Activated CD8-positive, alpha-beta memory T cell treated with anti-CD3 and anti-CD28 coated beads, Interleukin-2, amount 50 U/mL, for 48 hours (primary cell): ENCODE results near the gene BSCL2.
"Not testable (repeated sequence)": the region's sequence is repeated elsewhere in the genome, so short reads cannot be mapped to it uniquely, and the experiment has no call there.

ENCODE experiments used
- DNase-seq: peaks from one replicate; pipeline ENCODE4 v3.0.0-alpha.2; 2020

Gene BSCL2

DNA sequence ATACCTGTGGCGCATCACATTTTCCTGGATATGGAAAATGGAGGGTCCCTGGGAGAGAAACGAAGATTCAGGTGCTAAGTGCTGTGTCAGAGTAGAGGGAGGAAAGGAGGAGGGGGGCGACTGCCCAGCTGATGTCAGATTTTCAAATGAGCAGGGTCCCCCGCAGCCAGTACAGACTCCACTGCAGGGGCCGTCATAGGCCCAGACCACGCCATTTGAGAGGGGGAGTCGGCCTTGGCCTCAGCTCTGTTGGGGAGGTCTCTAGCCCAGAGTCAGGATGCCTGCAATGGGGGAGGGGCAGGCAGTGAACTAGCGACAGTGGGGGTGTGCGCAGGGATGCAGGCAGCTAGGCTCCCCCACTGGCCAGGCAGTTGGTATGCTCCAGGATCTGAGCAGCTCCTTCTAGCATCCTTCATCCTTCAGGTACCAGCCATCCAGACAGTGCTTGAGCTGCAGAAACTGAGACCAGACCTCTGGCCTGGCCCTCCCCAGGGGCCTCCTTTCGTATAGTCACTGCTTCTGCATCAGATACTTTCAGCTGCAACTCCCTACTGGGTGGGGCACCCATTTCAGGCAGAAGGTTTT lies at the start of gene BSCL2, which contains the start of gene GNG3:
TSS of gene BSCL2 (minus strand) at position 148 of the 585 bp plus-strand sequence. CDS start 229 bp downstream, outside the sequence.
TSS of gene GNG3 (plus strand) at position 400 of the 585 bp plus-strand sequence. CDS start 620 bp downstream, outside the sequence.
- DNase-seq, result peak; percentile 55

- no peak for DNase-seq
Observed at GRCh38 chr11:62755086-62755615, 47.9 kb upstream of the BSCL2 start.

- peak; percentile 97 for DNase-seq
Observed at GRCh38 chr11:62753736-62754603, 46.7 kb upstream of the BSCL2 start, which contains the start of gene ZBTB3. TSS of gene ZBTB3 (minus strand) at chr11:62754160. CDS start at chr11:62753664, 496 bp downstream.

DNA sequence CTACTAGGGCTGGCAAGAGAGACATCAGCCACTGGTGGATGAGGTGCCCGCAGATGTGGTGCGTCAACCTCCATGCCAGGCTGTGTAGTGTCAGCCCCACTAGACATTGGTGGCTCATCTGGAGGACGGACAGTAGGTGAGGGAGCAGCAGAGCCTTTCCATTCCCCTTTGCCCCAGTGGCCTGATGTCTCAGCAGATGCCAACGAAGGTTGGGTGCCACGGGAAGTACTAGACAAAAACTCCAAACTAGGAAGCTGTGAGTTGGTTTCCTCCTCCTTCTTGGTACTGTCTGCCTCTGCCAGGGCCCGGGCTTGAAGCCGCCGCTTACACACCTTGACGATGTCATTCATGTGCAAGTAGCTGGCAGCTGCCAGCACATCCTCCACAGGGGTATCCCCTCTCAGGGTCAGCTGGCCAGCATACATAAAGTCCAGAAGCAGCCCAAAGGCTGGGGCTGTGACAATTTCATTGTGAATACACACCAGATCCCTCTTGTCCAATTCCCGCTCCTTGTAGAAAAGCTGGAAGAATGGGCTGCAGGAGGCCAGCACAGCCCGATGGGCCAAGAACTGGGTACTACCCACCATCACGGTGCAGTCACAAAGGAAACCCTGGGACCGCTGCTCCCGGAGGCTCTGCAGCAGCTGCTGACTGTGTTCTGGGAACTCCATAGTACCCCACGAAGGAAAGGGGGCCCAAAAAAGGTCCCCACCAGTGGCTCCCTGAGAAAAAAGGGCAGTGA lies 45.9 kb upstream of the BSCL2 start:
- no peak for DNase-seq

DNA sequence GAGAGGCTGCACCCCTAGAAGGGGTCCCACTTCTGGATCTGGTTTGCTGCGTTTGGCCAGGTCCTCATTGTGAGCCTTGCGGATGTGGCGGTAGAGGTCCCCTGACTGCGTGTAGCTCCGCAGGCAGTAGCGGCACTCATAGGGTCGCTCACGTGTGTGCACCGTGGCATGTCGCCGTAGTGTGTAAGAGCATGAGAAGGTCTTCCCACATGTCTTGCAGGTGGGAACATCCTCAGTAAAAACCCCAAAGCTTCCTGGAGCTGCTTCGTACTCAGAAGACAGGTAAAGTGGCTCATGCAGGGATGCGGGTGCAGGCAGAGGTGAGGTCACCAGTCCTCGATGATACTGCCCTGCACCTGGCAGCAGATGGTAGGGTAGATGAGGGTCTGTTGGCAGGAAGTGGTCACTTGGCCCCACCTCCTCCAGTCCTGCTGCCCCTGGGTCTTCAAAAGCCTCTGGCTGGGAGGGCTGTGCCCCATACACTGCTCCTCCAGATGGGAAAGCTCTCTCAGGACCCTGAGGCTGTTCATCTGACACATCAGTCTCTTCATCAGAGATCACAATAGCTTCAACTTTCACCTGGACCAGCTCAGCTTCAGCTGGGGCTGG lies 45.1 kb upstream of the BSCL2 start:
- no peak for DNase-seq

GRCh38 chr11:62749931-62750330 lies 42.7 kb upstream of the BSCL2 start:
- not testable (repeated sequence) for DNase-seq

DNA sequence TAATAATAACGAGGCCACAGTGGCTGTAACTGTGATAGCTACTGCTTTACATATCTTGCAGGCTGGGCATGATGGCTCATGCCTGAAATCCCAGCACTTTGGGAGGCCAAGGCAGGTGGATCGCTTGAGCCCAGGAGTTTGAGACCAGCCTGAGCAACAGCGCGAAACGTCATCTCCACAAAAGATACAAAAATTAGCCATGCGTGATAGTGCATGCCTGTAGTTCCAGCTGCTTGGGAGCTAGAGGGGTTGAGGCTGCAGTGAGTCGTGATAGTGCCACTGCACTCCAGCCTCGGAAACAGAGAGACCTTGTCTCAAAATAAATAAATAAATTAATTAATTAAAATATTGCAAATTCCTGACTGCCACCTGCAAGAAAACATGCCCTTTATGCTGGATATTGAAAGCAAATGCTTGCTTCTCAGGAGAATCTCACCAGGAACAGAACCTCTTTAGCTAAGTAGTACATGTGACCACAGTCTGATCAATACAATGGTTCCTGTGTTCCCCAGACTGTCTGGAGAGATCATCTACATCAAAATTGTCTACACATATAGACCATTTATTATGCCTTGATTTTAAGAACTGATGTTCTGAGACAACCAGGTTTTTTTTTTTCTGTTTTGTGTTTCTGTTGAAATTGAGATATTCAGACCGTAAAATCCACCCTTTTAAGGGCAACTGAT lies 40.4 kb upstream of the BSCL2 start:
- no peak for DNase-seq

DNA sequence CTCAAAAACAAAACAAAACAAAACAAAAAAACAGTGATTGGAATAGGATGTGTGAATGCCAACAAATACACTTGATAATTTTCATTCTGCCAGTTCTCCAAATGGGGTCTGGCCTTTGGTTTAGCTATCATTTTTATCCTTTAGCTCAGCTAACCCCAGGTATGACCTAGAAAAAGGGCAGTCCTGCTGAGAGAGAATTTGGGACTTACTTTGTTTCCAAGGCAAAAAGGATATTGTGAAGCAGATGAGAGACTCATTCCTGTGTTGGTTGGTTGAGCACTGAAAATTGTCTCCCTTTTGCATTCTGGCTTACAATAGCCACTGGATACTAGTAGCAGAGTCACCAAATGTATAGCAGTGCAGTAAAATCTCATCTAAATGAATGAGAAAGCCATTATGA lies 30.0 kb upstream of the BSCL2 start:
- no peak for DNase-seq

- DNase-seq, result no peak
Observed at GRCh38 chr11:62732830-62733229, 25.6 kb upstream of the BSCL2 start.

DNA sequence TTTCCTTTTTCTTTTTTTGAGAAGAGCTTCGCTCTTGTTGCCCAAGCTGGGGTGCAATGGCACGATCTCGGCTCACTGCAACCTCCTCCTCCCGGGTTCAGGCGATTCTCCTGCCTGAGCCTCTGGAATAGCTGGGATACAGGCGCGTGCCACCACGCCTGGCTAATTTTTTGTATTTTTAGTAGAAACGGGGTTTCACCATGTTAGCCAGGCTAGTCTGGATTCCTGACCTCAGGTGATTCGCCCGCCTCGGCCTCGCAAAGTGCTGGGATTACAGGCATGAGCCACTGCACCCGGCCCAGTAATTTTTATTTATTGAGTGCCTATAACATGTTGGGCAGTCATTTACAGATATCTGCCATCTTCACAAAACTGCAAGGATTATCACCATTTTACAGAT lies 22.9 kb upstream of the BSCL2 start:
- not testable (repeated sequence) for DNase-seq

DNA sequence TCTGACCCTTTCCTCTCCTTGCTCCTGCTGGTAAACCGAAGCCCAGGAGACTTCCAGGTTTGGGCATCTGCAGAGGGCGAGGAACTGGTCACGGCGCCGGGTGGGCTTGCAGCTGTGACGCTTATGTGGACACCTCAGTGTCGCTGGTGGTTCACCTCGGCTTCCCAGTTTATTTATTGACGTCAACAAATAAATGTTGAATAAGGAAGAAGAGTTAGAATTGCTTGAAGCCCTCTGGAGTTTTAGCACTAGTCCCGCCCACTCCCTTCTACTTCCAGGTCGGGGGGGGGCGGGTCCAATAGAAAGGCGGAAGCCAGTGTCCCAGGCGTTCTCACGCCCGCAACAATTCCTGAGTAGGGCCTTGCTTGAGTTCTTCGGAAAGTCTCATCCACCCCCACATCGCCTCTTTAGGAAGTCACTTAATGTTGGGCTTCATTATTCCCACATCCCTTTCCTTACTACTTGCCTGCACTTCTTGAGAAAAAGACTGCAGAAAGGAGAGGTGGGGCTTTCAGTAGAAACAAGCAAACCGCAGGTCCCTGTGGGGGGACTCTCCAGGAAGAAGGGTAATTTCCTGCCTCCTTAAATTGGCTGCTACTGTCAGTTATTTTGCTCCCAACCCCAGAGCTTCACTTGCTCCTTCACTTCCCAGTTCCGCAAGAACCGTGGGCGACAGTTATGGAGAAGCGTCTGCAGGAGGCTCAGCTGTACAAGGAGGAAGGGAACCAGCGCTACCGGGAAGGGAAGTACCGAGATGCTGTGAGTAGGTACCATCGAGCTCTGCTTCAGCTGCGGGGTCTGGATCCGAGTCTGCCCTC lies 21.2 kb upstream of the BSCL2 start, which contains the start of gene TTC9C:
TSS of gene TTC9C (plus strand) at position 316 of the 818 bp plus-strand sequence. CDS start at position 679, 363 bp downstream.
- peak; percentile 85 for DNase-seq

GRCh38 chr11:62727872-62728170 lies 20.6 kb upstream of the BSCL2 start:
- DNase-seq, result peak; percentile 83

DNA sequence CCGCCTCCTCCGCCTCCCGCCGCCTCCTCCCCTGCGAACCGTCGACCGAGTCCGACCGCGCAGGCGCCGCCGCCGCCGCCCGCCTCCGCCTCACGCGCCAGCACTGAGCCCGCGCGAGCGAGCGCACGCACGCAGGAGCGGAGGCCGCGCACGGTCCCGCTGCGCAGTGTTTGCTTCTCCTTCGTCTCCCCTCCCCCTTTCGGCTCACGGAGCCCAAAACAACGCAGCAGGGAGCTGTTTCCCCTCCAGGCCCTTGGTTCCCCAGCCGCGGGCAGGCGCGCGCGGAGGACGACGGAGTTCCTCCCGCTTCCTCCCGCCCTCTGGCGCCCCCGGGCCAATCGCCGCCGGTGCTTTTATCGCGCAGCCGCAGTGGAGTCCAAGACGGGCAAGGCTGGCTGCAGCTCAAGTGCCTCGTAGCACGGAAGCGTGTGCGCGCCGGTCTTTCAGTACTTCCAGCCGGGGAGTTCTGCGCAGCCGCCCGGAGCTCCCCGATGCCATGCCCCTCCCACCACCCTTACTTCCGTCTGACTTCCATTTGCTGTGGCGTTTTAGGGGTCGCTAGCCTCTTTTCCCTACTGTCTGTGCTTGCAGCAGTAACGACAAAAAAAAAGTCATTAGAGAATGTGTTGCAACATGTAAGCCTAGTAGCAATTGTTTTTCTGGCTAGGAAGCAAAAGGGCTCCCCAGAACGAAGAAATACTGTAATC lies 20.1 kb upstream of the BSCL2 start, which contains the start of gene HNRNPUL2:
TSS of gene HNRNPUL2 (minus strand) at position 293 of the 707 bp plus-strand sequence. CDS start 301 bp downstream, outside the sequence.
- DNase-seq, result peak; percentile 99

DNA sequence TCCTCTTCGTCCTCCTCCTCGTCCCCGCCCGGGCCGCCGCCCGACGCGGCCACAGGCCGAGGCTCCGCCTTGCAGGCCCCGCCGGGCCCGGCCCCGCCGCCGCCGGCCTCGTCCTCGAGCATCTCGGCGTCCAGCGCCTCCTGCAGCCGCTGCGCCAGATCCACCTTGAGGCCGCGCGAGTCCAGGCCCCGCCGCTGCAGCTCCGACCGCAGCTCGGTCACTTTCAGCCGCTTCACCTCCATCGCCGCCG lies 19.6 kb upstream of the BSCL2 start:
- DNase-seq, result no peak

DNA sequence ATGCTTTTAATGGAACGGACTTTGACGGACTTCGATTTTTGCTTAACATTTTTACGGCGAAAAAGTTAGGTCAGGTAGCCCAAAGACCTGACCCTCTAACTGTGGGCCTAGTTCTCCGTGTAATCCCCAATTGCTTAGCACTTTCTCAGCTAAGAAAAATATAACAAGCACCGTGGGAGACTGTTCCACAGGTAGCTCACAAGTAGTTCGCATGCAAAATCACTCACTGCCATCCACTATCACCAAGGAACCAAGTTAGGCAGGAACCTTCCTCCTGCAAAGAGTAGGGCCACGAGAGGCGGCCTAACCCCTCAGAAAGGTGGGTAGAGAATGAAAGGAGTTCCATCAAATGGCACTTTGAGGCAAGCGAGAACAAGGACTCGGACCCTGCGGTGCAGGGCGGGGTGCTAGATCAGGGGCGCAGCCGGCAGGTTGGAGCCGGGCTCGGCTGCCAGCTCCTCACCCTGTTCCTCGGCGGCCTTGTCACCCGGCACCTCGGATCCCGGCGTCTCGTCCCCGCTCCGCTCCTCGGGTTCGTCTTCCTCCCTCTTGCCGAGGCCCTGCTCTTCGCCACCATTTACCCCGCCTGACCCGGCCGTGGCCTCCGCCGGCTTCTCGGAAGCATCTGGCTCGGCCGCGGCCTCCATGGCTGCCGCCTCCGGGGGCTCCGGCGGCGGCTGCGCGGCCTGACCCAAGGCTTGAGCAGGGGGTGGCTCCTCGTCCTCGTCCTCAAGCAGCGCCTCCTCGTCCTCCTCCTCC lies 19.1 kb upstream of the BSCL2 start:
- peak; percentile 65 for DNase-seq

- DNase-seq, result no peak
Observed at GRCh38 chr11:62725646-62726045, 18.4 kb upstream of the BSCL2 start.

- no peak for DNase-seq
Observed at GRCh38 chr11:62724171-62724570, 16.9 kb upstream of the BSCL2 start.

DNA sequence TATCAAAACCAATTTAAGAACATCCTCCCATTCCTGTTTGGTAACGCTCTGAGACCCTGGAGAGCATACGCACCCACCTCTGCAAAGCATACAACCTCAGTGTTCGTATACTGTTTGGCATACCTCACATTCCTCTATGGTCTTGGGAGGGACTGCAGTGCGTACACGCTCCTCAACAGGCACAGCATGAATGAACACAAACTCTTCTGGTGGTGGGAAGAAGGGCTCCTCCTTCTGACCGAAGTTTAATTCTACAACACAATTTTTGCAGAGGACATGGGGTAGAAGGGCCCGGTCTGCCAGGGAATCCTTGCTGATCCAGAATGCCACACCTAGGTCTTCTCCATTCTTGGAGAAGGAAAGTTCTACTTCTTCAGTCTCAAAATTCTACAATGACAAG lies 14.8 kb upstream of the BSCL2 start:
- DNase-seq, result no peak

DNA sequence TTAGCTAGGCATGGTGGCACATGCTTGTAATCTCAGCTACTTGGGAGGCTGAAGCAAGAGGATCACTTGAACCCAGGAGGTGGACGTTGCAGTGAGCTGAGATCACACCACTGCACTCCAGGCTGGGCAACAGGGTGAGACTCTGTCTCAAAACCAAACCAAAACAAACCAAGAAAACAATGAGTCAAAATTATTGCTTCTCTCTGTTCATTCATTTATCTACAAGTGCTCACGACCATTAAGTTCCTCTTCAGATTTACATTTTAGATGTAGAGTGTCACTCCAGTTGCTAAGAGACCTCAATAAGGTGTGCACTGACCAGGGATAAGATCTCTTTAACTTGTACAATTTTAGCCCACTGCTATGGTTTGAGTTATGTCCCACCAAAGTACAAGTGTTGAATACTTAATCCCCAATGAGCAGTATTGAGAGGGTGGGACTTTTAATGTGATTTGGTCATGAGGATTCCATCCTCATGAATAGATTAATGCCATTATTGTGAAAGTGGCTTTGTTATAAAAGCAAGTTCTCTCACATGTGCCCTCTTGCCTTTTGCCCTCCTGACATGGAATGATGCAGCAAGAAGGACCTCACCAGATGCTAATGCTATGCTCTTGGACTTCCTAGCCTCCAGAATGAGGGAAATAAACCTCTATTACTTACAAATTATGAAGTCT lies 12.2 kb upstream of the BSCL2 start:
- no peak for DNase-seq
